Uterus (tissue), 2 donors: ENCODE results near the gene P4HB.

Source experiments
- POLR2A ChIP-seq, 2 donors: fragments of 450-650 bp; IDR thresholded peaks; one replicate each; pipeline ENCODE4 v1.6.1; 2016; ENCODE audit warnings: antibody characterized with exemption in 2 of 2, mild to moderate bottlenecking in 1 of 2, moderate library complexity in 1 of 2
- TF ChIP-seq, protein P1 (sequence below), 4 experiments: fragments of 200-600 bp in 2 of 4; fragments of 450-650 bp in 2 of 4; sonication (generic) in 2 of 4; IDR thresholded peaks; one replicate each; pipeline ENCODE4 v1.5.1; 2016 to 2019; ENCODE audit warnings: antibody characterized with exemption in 4 of 4, mild to moderate bottlenecking in 2 of 4, moderate library complexity in 1 of 4

- TF ChIP-seq, protein P1, sequence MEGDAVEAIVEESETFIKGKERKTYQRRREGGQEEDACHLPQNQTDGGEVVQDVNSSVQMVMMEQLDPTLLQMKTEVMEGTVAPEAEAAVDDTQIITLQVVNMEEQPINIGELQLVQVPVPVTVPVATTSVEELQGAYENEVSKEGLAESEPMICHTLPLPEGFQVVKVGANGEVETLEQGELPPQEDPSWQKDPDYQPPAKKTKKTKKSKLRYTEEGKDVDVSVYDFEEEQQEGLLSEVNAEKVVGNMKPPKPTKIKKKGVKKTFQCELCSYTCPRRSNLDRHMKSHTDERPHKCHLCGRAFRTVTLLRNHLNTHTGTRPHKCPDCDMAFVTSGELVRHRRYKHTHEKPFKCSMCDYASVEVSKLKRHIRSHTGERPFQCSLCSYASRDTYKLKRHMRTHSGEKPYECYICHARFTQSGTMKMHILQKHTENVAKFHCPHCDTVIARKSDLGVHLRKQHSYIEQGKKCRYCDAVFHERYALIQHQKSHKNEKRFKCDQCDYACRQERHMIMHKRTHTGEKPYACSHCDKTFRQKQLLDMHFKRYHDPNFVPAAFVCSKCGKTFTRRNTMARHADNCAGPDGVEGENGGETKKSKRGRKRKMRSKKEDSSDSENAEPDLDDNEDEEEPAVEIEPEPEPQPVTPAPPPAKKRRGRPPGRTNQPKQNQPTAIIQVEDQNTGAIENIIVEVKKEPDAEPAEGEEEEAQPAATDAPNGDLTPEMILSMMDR (IDR thresholded peaks at IDR 0.05), result no peak
- TF ChIP-seq POLR2A (IDR thresholded peaks at IDR 0.05), result no peak
Measured at GRCh38 chr17:81906476-81907218, 46.3 kb upstream of the P4HB start.
